HK-2 (cell line): ENCODE measurements around the gene ABCF2.

Source experiments
- DNase-seq: peaks from one replicate; pipeline ENCODE4 v3.0.0-alpha.2; 2018; ENCODE audit not compliant: unreplicated experiment

Gene ABCF2

DNA sequence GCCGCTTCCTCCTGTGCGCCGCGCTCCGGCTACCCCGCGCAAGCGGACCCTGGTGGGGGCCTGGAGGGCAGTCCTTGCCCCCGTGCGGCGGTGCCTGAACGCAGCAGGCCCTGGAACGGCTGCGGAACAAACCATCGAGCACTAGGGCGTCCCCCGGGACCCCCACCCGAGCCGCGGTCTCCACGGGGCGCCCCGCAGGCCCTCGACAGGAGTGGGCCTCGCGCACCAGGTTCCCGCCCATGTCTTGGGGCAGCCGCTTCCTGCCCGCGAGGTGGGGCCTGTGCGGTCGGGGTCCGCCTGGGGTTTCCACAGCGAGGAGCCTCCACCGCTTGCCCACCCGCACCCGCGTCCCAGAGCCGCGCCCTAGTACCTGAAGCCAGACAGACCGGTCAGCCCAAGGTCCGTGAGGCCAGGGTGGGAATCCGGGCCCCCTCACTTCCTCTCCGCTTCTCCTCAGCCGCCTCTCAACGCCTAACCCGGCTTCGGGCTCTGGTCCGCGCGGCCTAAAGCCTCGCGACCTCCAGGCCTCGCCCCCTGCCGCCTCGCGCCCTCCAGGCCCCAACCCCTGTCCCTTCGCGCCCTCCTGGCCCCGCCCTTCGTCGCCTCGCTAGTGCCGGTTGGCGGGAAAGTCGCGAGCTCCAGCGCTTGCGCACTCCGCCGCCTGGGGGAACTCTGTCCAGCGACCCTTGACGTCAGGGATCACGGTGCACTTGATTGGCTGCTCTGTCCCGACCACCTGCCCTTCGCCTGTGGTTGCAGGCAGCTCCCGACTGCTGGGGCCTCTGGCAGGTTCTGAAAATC is 52.6 kb downstream of the ABCF2 start:
- no peak for DNase-seq

DNA sequence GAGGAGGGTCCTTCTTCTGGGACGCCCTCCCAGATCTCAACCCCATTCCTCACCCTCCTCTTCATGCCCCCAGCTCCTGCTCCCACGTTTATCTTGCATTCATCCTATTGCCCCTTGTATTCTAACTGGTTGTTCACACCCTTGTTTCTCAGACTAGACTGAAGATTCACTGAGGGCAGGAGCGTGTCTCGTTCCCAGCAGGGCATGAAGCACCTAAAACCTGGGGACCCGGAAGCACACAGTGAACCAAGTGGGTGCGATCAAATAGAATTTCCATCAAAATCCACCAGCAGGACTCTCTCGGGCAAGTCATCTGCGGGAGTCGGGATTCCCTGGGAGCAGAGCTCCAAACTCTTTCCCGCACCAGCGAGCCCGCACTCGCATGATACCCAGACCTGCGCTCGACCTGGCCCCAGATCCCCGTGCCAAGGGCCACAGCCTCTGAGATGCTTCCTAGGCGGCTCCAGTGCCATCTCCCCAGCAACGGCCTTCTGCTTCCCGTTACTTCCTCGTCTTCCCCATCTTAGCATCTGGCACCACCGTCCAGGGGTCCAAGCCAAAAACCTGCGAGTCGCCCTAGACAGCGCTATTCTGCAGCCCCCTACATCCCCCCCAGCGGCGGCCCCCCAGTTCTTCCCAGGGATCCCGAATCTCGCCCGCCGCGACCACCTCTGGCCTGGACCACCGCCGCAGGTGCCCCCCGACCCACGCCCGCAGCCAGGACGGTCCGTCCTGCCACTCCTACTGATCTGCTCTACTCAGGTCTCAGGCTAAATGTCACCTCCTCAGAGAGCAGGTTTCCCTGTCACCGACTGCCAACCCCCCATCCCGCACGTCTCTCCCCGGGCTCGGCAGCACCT is 53.4 kb downstream of the ABCF2 start:
- no peak for DNase-seq

DNA sequence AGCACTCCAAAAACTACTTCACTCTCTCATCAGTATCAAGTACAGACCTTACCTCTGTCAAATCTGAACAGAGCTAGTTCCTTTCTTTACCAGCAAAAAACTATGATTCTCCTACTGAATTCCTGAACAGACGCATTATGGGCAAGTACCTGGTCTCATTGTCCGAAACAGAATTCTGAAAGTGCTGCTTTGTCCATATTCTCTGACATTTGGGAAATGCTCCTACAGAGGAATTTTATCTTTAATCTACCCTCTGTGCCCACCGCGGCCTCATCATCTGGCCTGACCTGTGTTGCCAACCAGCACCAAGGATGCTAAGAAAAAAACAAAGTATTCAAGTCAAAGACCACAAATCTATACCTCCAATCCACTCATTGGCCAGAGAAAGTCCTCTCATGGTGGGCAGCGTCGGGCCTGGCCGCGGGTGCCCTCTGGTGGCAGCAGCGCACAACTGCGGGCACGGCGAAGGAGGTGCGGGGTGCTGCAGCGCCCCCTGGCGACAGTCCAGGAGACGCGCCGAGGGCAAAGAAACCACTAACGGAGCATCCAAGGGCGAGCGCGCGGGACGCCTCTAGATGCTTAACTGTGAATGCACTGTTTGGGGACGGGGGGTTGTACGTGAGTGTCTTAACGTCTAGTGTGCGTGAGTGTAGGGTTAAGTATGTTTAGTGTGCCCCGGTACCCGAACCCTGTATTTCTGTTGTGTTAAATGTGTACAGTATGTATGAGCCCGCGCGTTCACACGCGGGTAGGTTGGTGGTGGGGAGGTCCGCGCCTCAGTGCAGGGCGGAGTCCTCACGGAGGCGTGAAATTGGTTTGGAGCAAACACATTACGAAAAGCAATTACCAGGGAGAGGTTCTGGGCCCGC is 54.5 kb downstream of the ABCF2 start:
- peak; percentile 88 for DNase-seq

DNA sequence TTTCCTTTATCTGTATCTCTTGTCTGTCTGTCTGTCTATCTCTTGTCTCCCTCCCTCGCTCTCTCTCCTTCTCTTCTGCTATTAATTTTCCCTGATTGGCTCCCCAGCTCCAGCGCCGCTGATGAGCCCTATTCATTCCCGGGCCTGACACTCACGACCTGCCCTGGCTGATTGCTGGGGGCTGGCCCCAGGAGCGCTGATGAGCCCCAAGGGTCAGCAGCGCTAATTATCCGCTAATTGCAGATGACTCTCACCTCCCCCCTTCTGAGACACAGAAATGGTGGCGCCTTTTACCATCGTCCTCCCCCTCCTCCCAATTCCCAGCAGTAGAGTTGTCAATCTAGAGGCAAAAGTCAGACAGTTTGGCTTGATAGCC is 58.2 kb downstream of the ABCF2 start:
- no peak for DNase-seq

DNA sequence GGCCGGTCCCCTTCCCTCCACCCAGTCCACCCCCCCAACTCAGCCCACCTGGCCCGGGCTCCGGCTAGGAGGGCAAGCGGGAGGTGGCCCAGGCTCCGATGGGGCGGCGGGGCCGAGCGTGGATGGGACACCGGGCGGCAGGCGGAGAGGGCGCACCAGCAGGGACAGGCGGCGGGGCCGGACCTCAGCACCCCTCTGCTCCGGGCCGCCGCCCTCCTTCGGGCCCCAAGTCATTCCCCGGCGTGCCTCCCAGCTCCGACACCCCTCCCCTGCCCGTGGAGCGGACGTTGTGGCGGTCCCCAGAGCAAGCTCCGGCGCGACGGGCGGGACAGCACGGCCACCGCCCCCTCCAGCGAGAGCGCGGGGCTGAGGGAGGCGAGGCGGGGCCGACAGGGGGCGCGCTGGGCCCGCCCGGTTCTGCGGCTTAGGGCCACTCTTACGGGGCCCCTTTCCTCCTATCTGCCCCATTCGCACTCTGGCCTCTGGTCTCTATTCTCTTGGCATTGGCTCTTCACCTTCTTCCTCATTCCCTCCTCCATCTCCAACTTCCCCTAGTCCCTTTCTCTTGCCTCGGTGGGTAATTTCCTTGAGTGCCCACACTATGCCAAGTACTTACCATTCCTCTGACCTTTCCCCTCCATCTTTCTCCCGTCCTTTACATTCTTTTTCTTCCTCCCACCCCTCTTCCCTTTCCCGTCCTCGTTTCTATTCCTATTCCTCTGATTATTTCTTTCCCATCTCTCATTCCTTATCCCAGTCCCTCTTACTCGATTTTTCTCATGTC is 58.8 kb downstream of the ABCF2 start:
- DNase-seq: no peak

DNA sequence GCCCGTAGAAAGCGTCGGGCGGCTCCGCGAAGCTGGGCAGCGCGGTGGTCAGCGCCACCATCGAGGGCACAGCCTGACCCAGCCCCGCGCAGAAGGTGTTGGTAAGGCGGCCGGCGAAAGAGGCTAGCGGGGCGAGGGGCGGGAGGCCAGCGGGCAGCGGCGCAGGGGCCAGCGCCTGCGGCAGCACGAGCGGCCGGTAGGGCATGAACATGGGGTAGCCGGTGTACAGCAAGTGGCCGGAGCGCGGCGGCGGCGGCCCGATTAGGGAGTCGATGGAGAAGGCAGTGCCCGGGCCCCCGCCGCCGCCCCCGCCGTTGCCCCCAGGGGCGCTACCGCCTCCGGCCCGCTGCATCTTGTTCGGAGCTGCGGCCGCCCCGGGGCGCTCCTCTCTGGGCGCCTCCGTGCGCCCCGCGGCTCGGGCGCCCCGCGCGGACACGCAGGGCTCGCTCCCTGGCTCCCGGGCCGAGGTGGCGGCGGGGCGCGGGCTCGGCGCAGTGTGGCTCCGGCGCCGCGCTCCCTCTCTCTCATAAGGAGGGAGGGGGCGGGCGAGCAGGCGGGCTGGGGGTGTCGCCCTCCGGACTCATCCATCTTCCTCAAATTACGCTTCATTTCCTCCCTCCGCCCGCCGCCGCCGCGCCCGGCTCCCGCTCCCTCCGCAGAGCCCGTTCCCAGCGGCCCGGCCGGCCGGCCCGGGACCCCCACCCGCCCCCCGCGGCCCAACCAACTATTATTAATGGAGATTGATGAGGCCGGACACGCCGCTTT is 59.6 kb downstream of the ABCF2 start, which contains the start of gene GBX1:
Gene GBX1, minus strand, starts transcription at position 498 of the 765 bp plus-strand sequence. Its CDS starts 146 bp downstream, at position 352.
- no peak for DNase-seq

DNA sequence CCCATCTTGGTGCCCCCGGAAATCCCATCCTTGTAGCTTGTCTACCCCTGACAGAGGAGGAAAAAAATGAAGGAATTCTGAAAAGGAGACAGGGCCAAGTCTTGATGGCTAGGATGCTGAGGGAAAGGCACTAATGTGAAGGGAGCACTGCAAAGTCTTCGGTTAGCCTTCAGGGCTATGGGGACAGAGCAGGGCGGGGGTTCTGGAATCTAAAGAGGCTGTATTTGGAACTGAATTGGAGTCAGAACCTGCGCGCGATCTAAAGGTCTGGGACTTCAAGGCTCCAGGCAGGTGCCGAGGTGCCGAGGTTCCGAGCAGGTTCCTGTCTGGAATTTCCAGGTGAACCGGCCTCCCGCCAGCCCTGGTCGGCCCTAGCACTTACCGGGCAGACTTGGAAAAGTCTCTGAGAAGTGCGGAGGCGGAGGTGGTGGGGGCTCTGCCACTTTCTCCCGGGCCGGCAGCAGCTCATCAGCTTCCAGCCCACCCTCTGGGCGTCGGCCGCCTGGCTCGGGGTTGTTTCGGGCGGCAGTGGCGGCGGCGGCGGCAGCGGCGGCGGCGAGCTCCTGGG is 60.3 kb downstream of the ABCF2 start:
- DNase-seq: no peak
